ENCODE measurements around the gene A1BG. TPM values are rescaled to one million over a fixed set of nuclear protein-coding genes. Genes with fewer than 3 reads are reported as not detected.
A peak's percentile ranks its signal among the peaks of the same experiment; 100 is the strongest.

Gene A1BG
- total and polyA plus RNA-seq, 2 of the 8 experiments (the other 6 are each of a cell fraction or from before 2014, with no cell fraction given): 20.8 to 69.6 TPM

GRCh38 chr19:58362272-58362994 lies 9.1 kb upstream of the A1BG start, which contains the start of gene ZNF497 (continued):
- TF ChIP-seq SAP30 (IDR thresholded peaks at IDR 0.05; ENCODE audit: insufficient read depth, insufficient replicate concordance, low read length) (no peak), CHD1 (IDR thresholded peaks at IDR 0.05; ENCODE audit: low read depth, low read length) (no peak), JUN (IDR thresholded peaks at IDR 0.05; ENCODE audit: low read depth, low read length) (no peak), SUZ12 (IDR thresholded peaks at IDR 0.05; ENCODE audit: low read length) (no peak), SIN3A (conservative IDR thresholded peaks at IDR 0.05 in 1 of 2, IDR thresholded peaks at IDR 0.05 in 1 of 2; ENCODE audit: low read depth in 1 of 2, low read length in 2 of 2) (peak; percentile 99 to 100), POLR2AphosphoS5 (IDR thresholded peaks at IDR 0.05; ENCODE audit: low read depth, low read length) (peak; percentile 84; the same call in 1 of the 2 replicates), BRCA1 (IDR thresholded peaks at IDR 0.05; ENCODE audit: low read depth, low read length) (no peak), CREB1 (IDR thresholded peaks at IDR 0.05) (peak; percentile 36; the same call in 1 of the 2 replicates), CEBPB (IDR thresholded peaks at IDR 0.05; ENCODE audit: low read depth, low read length) (no peak), E2F6 (IDR thresholded peaks at IDR 0.05) (no peak), BCL11A (IDR thresholded peaks at IDR 0.05; ENCODE audit: low read depth in 2 of 2, low read length in 2 of 2) (no peak), BACH1 (IDR thresholded peaks at IDR 0.05; ENCODE audit: low read length) (peak; percentile 22; the same call in 1 of the 2 replicates), ZNF274 (IDR thresholded peaks at IDR 0.05; ENCODE audit: borderline replicate concordance, extremely low read depth, low read length) (no peak), SP1 (IDR thresholded peaks at IDR 0.05; ENCODE audit: low read depth, low read length) (no peak), EGR1 (IDR thresholded peaks at IDR 0.05; ENCODE audit: borderline replicate concordance, low read depth, low read length) (peak; percentile 54; the same call in 1 of the 2 replicates), EZH2 (IDR thresholded peaks at IDR 0.05; ENCODE audit: low read depth, low read length, severe bottlenecking) (no peak), RXRA (IDR thresholded peaks at IDR 0.05; ENCODE audit: insufficient read depth, low read depth, low read length) (no peak), ATF3 (IDR thresholded peaks at IDR 0.05; ENCODE audit: insufficient read depth, low read depth, low read length) (no peak), RNF2 (IDR thresholded peaks at IDR 0.05; ENCODE audit: borderline replicate concordance, low read depth, low read length, missing control alignments, poor library complexity, severe bottlenecking) (no peak), NANOG (IDR thresholded peaks at IDR 0.05; ENCODE audit: insufficient read depth, low read depth, low read length, poor library complexity, severe bottlenecking) (no peak), YY1 (IDR thresholded peaks at IDR 0.05; ENCODE audit: low read depth, low read length) (peak; percentile 85; the same call in 1 of the 2 replicates)
